HG02623 (cell line): Measurements from ENCODE around the gene PSMA3.
A peak's percentile ranks its signal among the peaks of the same experiment; 100 is the strongest.

Experiments used
- ATAC-seq: cut with Tn5 transposase; IDR thresholded peaks from one replicate; pipeline ENCODE4 v1.9.1; 2021; ENCODE audit warnings: moderate library complexity; ENCODE audit not compliant: unreplicated experiment

Gene PSMA3

GRCh38 chr14:58270628-58271027 lies 26.0 kb downstream of the PSMA3 start:
- ATAC-seq: no peak

- ATAC-seq: no peak
Observed at GRCh38 chr14:58272588-58273372, 28.1 kb downstream of the PSMA3 start.

GRCh38 chr14:58274881-58275280 lies 30.2 kb downstream of the PSMA3 start:
- ATAC-seq: no peak

- ATAC-seq: no peak
Observed at GRCh38 chr14:58275527-58276190, 31.0 kb downstream of the PSMA3 start.

GRCh38 chr14:58276208-58276607 lies 31.6 kb downstream of the PSMA3 start:
- no peak for ATAC-seq

GRCh38 chr14:58278177-58278576 lies 33.5 kb downstream of the PSMA3 start:
- no peak for ATAC-seq

GRCh38 chr14:58280954-58281787 lies 36.5 kb downstream of the PSMA3 start:
- no peak for ATAC-seq

GRCh38 chr14:58281969-58282368 lies 37.3 kb downstream of the PSMA3 start:
- no peak for ATAC-seq

GRCh38 chr14:58282925-58283593 lies 38.4 kb downstream of the PSMA3 start:
- ATAC-seq: no peak

GRCh38 chr14:58283730-58284129 lies 39.1 kb downstream of the PSMA3 start:
- no peak for ATAC-seq

- ATAC-seq: no peak
Observed at GRCh38 chr14:58285132-58285531, 40.5 kb downstream of the PSMA3 start.

GRCh38 chr14:58287607-58288042 lies 43.0 kb downstream of the PSMA3 start:
- no peak for ATAC-seq

- no peak for ATAC-seq
Observed at GRCh38 chr14:58288106-58288792, 43.6 kb downstream of the PSMA3 start.

GRCh38 chr14:58291646-58292045 lies 47.0 kb downstream of the PSMA3 start:
- no peak for ATAC-seq

- ATAC-seq: no peak
Observed at GRCh38 chr14:58292187-58292586, 47.5 kb downstream of the PSMA3 start.

GRCh38 chr14:58294201-58294600 lies 49.6 kb downstream of the PSMA3 start:
- no peak for ATAC-seq

GRCh38 chr14:58296726-58297125 lies 52.1 kb downstream of the PSMA3 start:
- no peak for ATAC-seq

- ATAC-seq: no peak
Observed at GRCh38 chr14:58297412-58297761, 52.7 kb downstream of the PSMA3 start.

- peak; percentile 85 for ATAC-seq
Observed at GRCh38 chr14:58297762-58298476, 53.3 kb downstream of the PSMA3 start.
